H1 (cell line): Measurements from ENCODE around the gene ANKRD34B. TPM values are rescaled to one million over a fixed set of nuclear protein-coding genes. Genes with fewer than 3 reads are reported as not detected.

ENCODE experiments used
- CTCF ChIA-PET: fragments of 300-600 bp; sonication (Branson Sonifier 250); formaldehyde crosslinking; loops from one replicate; lab custom pipeline; 2021; ENCODE audit not compliant: partially characterized antibody; lab: Charles Lee
- POLR2A ChIA-PET: fragments of 300-600 bp; sonication (Branson Sonifier 250); formaldehyde crosslinking; loops from one replicate; lab custom pipeline; 2021; ENCODE audit warnings: inconsistent platforms; ENCODE audit not compliant: partially characterized antibody; lab: Charles Lee
- DNase-seq, 2 experiments: peaks; one replicate each; pipeline versions ENCODE4 v3.0.0 to v3.0.0-alpha.2; 2010 to 2022; ENCODE audit warnings: low spot score in 2 of 2, low read depth in 1 of 2, mixed read lengths in 1 of 2
- FAIRE-seq: peaks from 2 replicates; lab custom pipeline; 2011; peaks lifted over from hg19 to GRCh38; lab: Jason Lieb, UNC
- H2AFZ ChIP-seq: 2 replicates; pipeline ENCODE4 v1.8.1; 2012; ENCODE audit warnings: low read length, inconsistent platforms
- H2AK5ac ChIP-seq: 2 replicates; pipeline ENCODE4 v1.6.1; 2013; ENCODE audit warnings: low read depth, low read length
- H2BK120ac ChIP-seq: replicated peaks from 2 replicates; pipeline ENCODE3; 2013; ENCODE audit warnings: low read depth, low read length, inconsistent platforms
- H2BK12ac ChIP-seq: 2 replicates; pipeline ENCODE4 v1.6.1; 2013; ENCODE audit warnings: low read depth, low read length
- H2BK15ac ChIP-seq: 2 replicates; pipeline ENCODE4 v1.6.1; 2013; ENCODE audit warnings: low read length
- H2BK20ac ChIP-seq: 2 replicates; pipeline ENCODE4 v1.6.1; 2013; ENCODE audit warnings: low read length
- H2BK5ac ChIP-seq: 2 replicates; pipeline ENCODE4 v1.6.1; 2013; ENCODE audit warnings: low read depth, low read length
- H3K14ac ChIP-seq: 2 replicates; pipeline ENCODE4 v1.6.1; 2013; ENCODE audit warnings: inconsistent platforms; ENCODE audit not compliant: insufficient read length
- H3K18ac ChIP-seq: 2 replicates; pipeline ENCODE4 v1.6.1; 2013; ENCODE audit warnings: low read length; ENCODE audit errors: extremely low read depth
- H3K23ac ChIP-seq: 2 replicates; pipeline ENCODE4 v1.6.1; 2013; ENCODE audit warnings: inconsistent platforms; ENCODE audit not compliant: insufficient read length
- H3K23me2 ChIP-seq: 2 replicates; pipeline ENCODE4 v1.6.1; 2013; ENCODE audit warnings: low read depth, low read length
- H3K27ac ChIP-seq: 2 replicates; pipeline ENCODE4 v1.6.1; 2011; ENCODE audit warnings: low read depth, low read length, inconsistent platforms
- H3K27me3 ChIP-seq, 4 experiments: replicated peaks in 1 of 4; 1 replicate in 1 of 4; 2 replicates in 3 of 4; pipeline versions ENCODE4 v1.6.1 to v1.8.1; 2011 to 2013; ENCODE audit warnings: low read length in 3 of 4, mild to moderate bottlenecking in 3 of 4, inconsistent platforms in 2 of 4, mixed read lengths in 2 of 4, moderate library complexity in 1 of 4; ENCODE audit not compliant: control insufficient read depth in 3 of 4, insufficient read depth in 3 of 4; ENCODE audit errors: extremely low read depth in 1 of 4
- H3K36me3 ChIP-seq, 4 experiments: 2 replicates each; pipeline versions ENCODE4 v1.6.1 to v1.8.1; 2011 to 2013; ENCODE audit warnings: mild to moderate bottlenecking in 4 of 4, low read length in 3 of 4, moderate library complexity in 2 of 4, control low read depth in 1 of 4, inconsistent platforms in 1 of 4; ENCODE audit not compliant: insufficient read depth in 4 of 4, control insufficient read depth in 2 of 4
- H3K4ac ChIP-seq: replicated peaks from 2 replicates; pipeline ENCODE3; 2013; ENCODE audit warnings: low read length, low read depth, mixed read lengths, inconsistent platforms; ENCODE audit not compliant: insufficient read length
- H3K4me1 ChIP-seq, 4 experiments: replicated peaks in 1 of 4; 1 replicate in 1 of 4; 2 replicates in 3 of 4; pipeline versions ENCODE4 v1.6.1 to v1.8.1; 2011 to 2013; ENCODE audit warnings: low read length in 3 of 4, inconsistent platforms in 2 of 4, mixed read lengths in 1 of 4; ENCODE audit not compliant: insufficient read depth in 4 of 4, control insufficient read depth in 3 of 4
- H3K4me2 ChIP-seq, 2 experiments: 2 replicates each; pipeline versions ENCODE4 v1.6.1 to v1.8.1; 2011 to 2013; ENCODE audit warnings: low read depth in 2 of 2, low read length in 2 of 2, control low read depth in 1 of 2, inconsistent platforms in 1 of 2, mild to moderate bottlenecking in 1 of 2; ENCODE audit not compliant: insufficient read depth in 1 of 2
- H3K4me3 ChIP-seq, 4 experiments: fragments of 200-600, 300-600 bp in 1 of 4; sonication (generic), shearing (Covaris generic), sonication (Bioruptor Twin) in 1 of 4; 2 replicates each; pipeline versions ENCODE4 v1.5.1 to v1.8.1; 2011 to 2016; ENCODE audit warnings: low read length in 4 of 4, low read depth in 3 of 4, control low read depth in 2 of 4, inconsistent platforms in 2 of 4, mild to moderate bottlenecking in 2 of 4, mixed read lengths in 1 of 4, moderate library complexity in 1 of 4; ENCODE audit not compliant: insufficient read depth in 2 of 4; ENCODE audit errors: extremely low read depth in 1 of 4
- H3K56ac ChIP-seq: replicated peaks from 2 replicates; pipeline ENCODE3; 2013; ENCODE audit warnings: low read depth, mild to moderate bottlenecking, mixed read lengths, low read length, inconsistent platforms; ENCODE audit not compliant: insufficient read length
- H3K79me1 ChIP-seq: 2 replicates; pipeline ENCODE4 v1.6.1; 2013; ENCODE audit warnings: low read depth, low read length, control low read depth
- H3K79me2 ChIP-seq, 2 experiments: 2 replicates each; pipeline versions ENCODE4 v1.6.1 to v1.8.1; 2012 to 2013; ENCODE audit warnings: low read length in 2 of 2, mild to moderate bottlenecking in 2 of 2, inconsistent platforms in 1 of 2; ENCODE audit not compliant: insufficient read depth in 2 of 2, control insufficient read depth in 1 of 2
- H3K9ac ChIP-seq, 4 experiments: replicated peaks in 1 of 4; 1 replicate in 1 of 4; 2 replicates in 3 of 4; pipeline versions ENCODE4 v1.6.1 to v1.8.1; 2011 to 2013; ENCODE audit warnings: low read depth in 3 of 4, low read length in 3 of 4, control low read depth in 2 of 4, mild to moderate bottlenecking in 2 of 4, moderate library complexity in 2 of 4, inconsistent platforms in 1 of 4; ENCODE audit errors: extremely low read depth in 1 of 4
- H3K9me3 ChIP-seq, 2 experiments: 2 replicates each; pipeline versions ENCODE4 v1.6.1 to v1.8.1; 2012 to 2013; ENCODE audit warnings: mild to moderate bottlenecking in 2 of 2, moderate library complexity in 2 of 2, control low read depth in 1 of 2, inconsistent platforms in 1 of 2, low read depth in 1 of 2, low read length in 1 of 2, mixed read lengths in 1 of 2; ENCODE audit not compliant: insufficient read depth in 2 of 2
- H4K20me1 ChIP-seq, 2 experiments: replicated peaks in 1 of 2; 2 replicates each; pipeline versions ENCODE3 to v1.8.1; 2011 to 2013; ENCODE audit warnings: inconsistent platforms in 2 of 2, low read length in 2 of 2, mild to moderate bottlenecking in 1 of 2; ENCODE audit not compliant: insufficient read depth in 2 of 2, control insufficient read depth in 1 of 2
- H4K5ac ChIP-seq: 2 replicates; pipeline ENCODE4 v1.6.1; 2013; ENCODE audit warnings: low read length, low read depth, mixed read lengths, inconsistent platforms; ENCODE audit not compliant: insufficient read length
- H4K8ac ChIP-seq: 2 replicates; pipeline ENCODE4 v1.8.0; 2013; ENCODE audit warnings: mild to moderate bottlenecking, moderate library complexity, low read length, inconsistent platforms; ENCODE audit not compliant: insufficient read depth; ENCODE audit errors: extremely low read depth
- H4K91ac ChIP-seq: replicated peaks from 2 replicates; pipeline ENCODE3; 2013; ENCODE audit warnings: low read length, mixed read lengths, inconsistent platforms; ENCODE audit not compliant: insufficient read length
- CBX8 ChIP-seq: fragments of 300-800, 300-1000 bp; sonication (generic); IDR thresholded peaks from 2 replicates; pipeline ENCODE4 v1.7.1; 2016; ENCODE audit warnings: low read depth, low read length, borderline replicate concordance
- GABPA ChIP-seq: IDR thresholded peaks from 2 replicates; pipeline ENCODE4 v1.6.1; 2011; ENCODE audit warnings: mild to moderate bottlenecking, low read length, moderate library complexity, borderline replicate concordance; ENCODE audit not compliant: insufficient read depth
- HDAC2 ChIP-seq, 2 experiments: fragments of 300-600 bp in 1 of 2; sonication (generic) in 1 of 2; IDR thresholded peaks; 2 replicates each; pipeline ENCODE4 v1.6.1; 2011 to 2012; ENCODE audit warnings: low read depth in 2 of 2, low read length in 2 of 2, mild to moderate bottlenecking in 2 of 2, moderate library complexity in 2 of 2, borderline replicate concordance in 1 of 2, inconsistent platforms in 1 of 2
- HDAC6 ChIP-seq: IDR thresholded peaks from one replicate; pipeline ENCODE4 v1.7.1; 2012; ENCODE audit warnings: low read depth, mild to moderate bottlenecking, inconsistent platforms, low read length, moderate library complexity
- MAFK ChIP-seq: IDR thresholded peaks from 2 replicates; pipeline ENCODE4 v1.6.1; 2012; ENCODE audit warnings: low read depth, mild to moderate bottlenecking, improper control_type of control experiment, low read length
- NRF1 ChIP-seq: IDR thresholded peaks from 2 replicates; pipeline ENCODE4 v1.6.1; 2011; ENCODE audit warnings: mild to moderate bottlenecking, low read depth, low read length, improper control_type of control experiment
- POLR2AphosphoS5 ChIP-seq: IDR thresholded peaks from 2 replicates; pipeline ENCODE4 v1.6.1; 2011; ENCODE audit warnings: low read depth, low read length
- RAD21 ChIP-seq, 2 experiments: IDR thresholded peaks in 1 of 2; conservative IDR thresholded peaks in 1 of 2; 2 replicates each; pipeline ENCODE4 v1.6.1; 2011; ENCODE audit warnings: low read depth in 2 of 2, low read length in 2 of 2, improper control_type of control experiment in 1 of 2, inconsistent platforms in 1 of 2, mild to moderate bottlenecking in 1 of 2, moderate library complexity in 1 of 2
- SRF ChIP-seq: IDR thresholded peaks from 2 replicates; pipeline ENCODE4 v1.6.1; 2011; ENCODE audit warnings: mild to moderate bottlenecking, low read depth, low read length, moderate library complexity
- TCF12 ChIP-seq: IDR thresholded peaks from 2 replicates; pipeline ENCODE4 v1.6.1; 2011; ENCODE audit warnings: low read depth, mild to moderate bottlenecking, low read length
- TEAD4 ChIP-seq: IDR thresholded peaks from 2 replicates; pipeline ENCODE4 v1.6.1; 2012; ENCODE audit warnings: low read depth, low read length, inconsistent platforms, mixed read lengths
- WGBS, 2 experiments: shearing (Covaris generic) in 1 of 2; methylation state at CpG; one replicate each; pipeline versions ENCODE4 v1.1.6 to v1.1.7; 2013 to 2015; ENCODE audit warnings: low lambda C conversion rate in 2 of 2, mixed read lengths in 2 of 2, inconsistent platforms in 1 of 2, low coverage in 1 of 2, missing lambda C conversion rate in 1 of 2; ENCODE audit not compliant: insufficient replicate concordance in 2 of 2, insufficient coverage in 1 of 2, insufficient read length in 1 of 2; ENCODE audit errors: extremely low coverage in 1 of 2, missing lambda C conversion rate in 1 of 2; 5-methylcytosine and 5-hydroxymethylcytosine counted together
- polyA plus RNA-seq, 7 experiments: library from polyadenylated mRNA; depleted of rRNA in 3 of 7; stranded (reverse) in 5 of 7; unstranded in 2 of 7; fragments of >200 nt in 5 of 7; fragments of 200-250 nt in 2 of 7; gene quantifications; 1 replicate in 5 of 7; 2 replicates in 1 of 7; 4 replicates in 1 of 7; pipeline versions ENCODE4 v1.2.1 to v1.2.3, GENCODE V29; 2011 to 2013; ENCODE audit warnings: missing spikeins in 2 of 7, mixed read lengths in 2 of 7
- total RNA-seq: library from RNA; stranded (reverse); fragmentation: NEBNext Ultra II Directional; extraction: Animal tissue kit (Norgen Biotek cat#: 25700); gene quantifications from 2 replicates; pipeline ENCODE4 v1.2.1, GENCODE V29; 2021
- TF ChIP-seq, protein P1 (sequence below), 3 experiments: IDR thresholded peaks; 1 replicate in 2 of 3; 2 replicates in 1 of 3; pipeline versions ENCODE4 v1.5.1 to v1.6.1; 2011; ENCODE audit warnings: low read length in 3 of 3, mild to moderate bottlenecking in 3 of 3, inconsistent platforms in 2 of 3, low read depth in 1 of 3, moderate library complexity in 1 of 3; ENCODE audit not compliant: insufficient read depth in 1 of 3; ENCODE audit errors: control extremely low read depth in 1 of 3

ANKRD34B gene
- total and polyA plus RNA-seq, 2 of the 8 experiments (the other 6 are each of a cell fraction or from before 2014, with no cell fraction given) = 1.5 to 6.3 TPM

- Histone ChIP-seq H3K23ac (no peak overlapping the region), H4K8ac (no peak overlapping the region), H4K5ac (no peak overlapping the region), H2AFZ (peak overlapping the region; percentile 88), H3K36me3 (no peaks in the 10 kb centered on the region), H3K4me1 (no peaks in the 10 kb centered on the region; a peak in 1 of 7 replicates), H2BK12ac (no peak overlapping the region), H4K91ac (no peak overlapping the region), H2AK5ac (no peak overlapping the region), H3K79me1 (no peaks in the 10 kb centered on the region), H3K27ac (no peak overlapping the region), H3K4ac (no peak overlapping the region), H3K9ac (no peak overlapping the region), H3K56ac (no peak overlapping the region), H2BK20ac (no peak overlapping the region), H3K23me2 (no peaks in the 10 kb centered on the region), H4K20me1 (no peaks in the 10 kb centered on the region), H3K4me2 (no peak overlapping the region), H3K4me3 (no peak overlapping the region), H3K27me3 (no peaks in the 10 kb centered on the region), H3K18ac (no peak overlapping the region), H3K9me3 (no peaks in the 10 kb centered on the region), H2BK5ac (0 out of 2 replicates have a peak overlapping the region, but pooled peaks have one; percentile 18), H3K14ac (no peak overlapping the region), H2BK120ac (no peak overlapping the region), H2BK15ac (no peak overlapping the region), H3K79me2 (no peaks in the 10 kb centered on the region)
- no peak for FAIRE-seq
- POLR2A ChIA-PET = no interaction called here
- WGBS, 2 experiments = 95% methylated on average over 6 of the region's 6 CpGs; no CpG with 5 or more reads in 1 of the 2 experiments
- CTCF ChIA-PET = no interaction called here
- peak in 1 of 2 experiments; percentile 35 for DNase-seq
- TF ChIP-seq HDAC6 (no peak), MAFK (no peak), TEAD4 (no peak), POLR2AphosphoS5 (no peak), NRF1 (no peak), HDAC2 (IDR thresholded peaks at IDR 0.05; ENCODE audit: borderline replicate concordance in 1 of 2, low read depth in 2 of 2, low read length in 2 of 2) (no peak), SRF (no peak), CBX8 (no peak), GABPA (no peak), TCF12 (no peak), RAD21 (IDR thresholded peaks at IDR 0.05 in 1 of 2, conservative IDR thresholded peaks at IDR 0.05 in 1 of 2; ENCODE audit: low read depth in 2 of 2, low read length in 2 of 2) (no peak)
- TF ChIP-seq, protein P1, sequence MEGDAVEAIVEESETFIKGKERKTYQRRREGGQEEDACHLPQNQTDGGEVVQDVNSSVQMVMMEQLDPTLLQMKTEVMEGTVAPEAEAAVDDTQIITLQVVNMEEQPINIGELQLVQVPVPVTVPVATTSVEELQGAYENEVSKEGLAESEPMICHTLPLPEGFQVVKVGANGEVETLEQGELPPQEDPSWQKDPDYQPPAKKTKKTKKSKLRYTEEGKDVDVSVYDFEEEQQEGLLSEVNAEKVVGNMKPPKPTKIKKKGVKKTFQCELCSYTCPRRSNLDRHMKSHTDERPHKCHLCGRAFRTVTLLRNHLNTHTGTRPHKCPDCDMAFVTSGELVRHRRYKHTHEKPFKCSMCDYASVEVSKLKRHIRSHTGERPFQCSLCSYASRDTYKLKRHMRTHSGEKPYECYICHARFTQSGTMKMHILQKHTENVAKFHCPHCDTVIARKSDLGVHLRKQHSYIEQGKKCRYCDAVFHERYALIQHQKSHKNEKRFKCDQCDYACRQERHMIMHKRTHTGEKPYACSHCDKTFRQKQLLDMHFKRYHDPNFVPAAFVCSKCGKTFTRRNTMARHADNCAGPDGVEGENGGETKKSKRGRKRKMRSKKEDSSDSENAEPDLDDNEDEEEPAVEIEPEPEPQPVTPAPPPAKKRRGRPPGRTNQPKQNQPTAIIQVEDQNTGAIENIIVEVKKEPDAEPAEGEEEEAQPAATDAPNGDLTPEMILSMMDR (IDR thresholded peaks at IDR 0.05; ENCODE audit: control extremely low read depth in 1 of 3, insufficient read depth in 1 of 3, low read depth in 1 of 3, low read length in 3 of 3) = no peak
These were observed 14.7 kb upstream of the ANKRD34B start for GRCh38 chr5:80584770-80585169.
